KMS-11 (cell line): ENCODE results near the gene TTC34.

Experiments
- H2AFZ ChIP-seq: fragments of 200-600 bp; sonication (generic); 2 replicates; pipeline ENCODE4 v1.6.1; 2016; ENCODE audit warnings: antibody characterized with exemption, mixed run types, low read depth
- H3K27ac ChIP-seq: fragments of 200-600 bp; sonication (generic); 2 replicates; pipeline ENCODE4 v1.6.1; 2016; ENCODE audit warnings: mild to moderate bottlenecking, mixed run types
- H3K27me3 ChIP-seq: fragments of 200-600 bp; sonication (generic); 2 replicates; pipeline ENCODE4 v1.6.1; 2017; ENCODE audit warnings: mild to moderate bottlenecking, low read depth, mixed run types, moderate library complexity; ENCODE audit not compliant: insufficient read depth
- H3K36me3 ChIP-seq: fragments of 200-600 bp; sonication (generic); 2 replicates; pipeline ENCODE4 v1.6.1; 2017; ENCODE audit warnings: mild to moderate bottlenecking, mixed run types; ENCODE audit not compliant: insufficient read depth
- H3K4me1 ChIP-seq: fragments of 200-600 bp; sonication (generic); 2 replicates; pipeline ENCODE4 v1.6.1; 2016; ENCODE audit warnings: mild to moderate bottlenecking, low read depth, mixed run types; ENCODE audit not compliant: poor library complexity, severe bottlenecking
- H3K4me2 ChIP-seq: fragments of 200-600 bp; sonication (generic); 2 replicates; pipeline ENCODE4 v1.7.0; 2016; ENCODE audit warnings: mild to moderate bottlenecking, mixed run types
- H3K4me3 ChIP-seq: fragments of 200-600 bp; sonication (generic); IDR thresholded peaks from 2 replicates; pipeline ENCODE4 v1.6.1; 2017; ENCODE audit warnings: low read depth, low read length, mixed read lengths; ENCODE audit not compliant: insufficient read depth
- H3K79me2 ChIP-seq: fragments of 200-600 bp; sonication (generic); 2 replicates; pipeline ENCODE4 v1.6.1; 2016; ENCODE audit warnings: low read depth, mixed run types; ENCODE audit not compliant: insufficient read depth
- H3K9ac ChIP-seq: fragments of 200-600 bp; sonication (generic); 2 replicates; pipeline ENCODE4 v1.6.1; 2016; ENCODE audit warnings: mild to moderate bottlenecking, mixed run types
- H4K20me1 ChIP-seq: fragments of 200-600 bp; sonication (generic); 2 replicates; pipeline ENCODE4 v1.6.1; 2016; ENCODE audit warnings: mild to moderate bottlenecking, mixed run types; ENCODE audit not compliant: insufficient read depth
- CTCF ChIP-seq: fragments of 200-600 bp; sonication (generic); conservative IDR thresholded peaks from 2 replicates; pipeline ENCODE4 v1.6.1; 2017; ENCODE audit warnings: low read depth, mild to moderate bottlenecking, antibody characterized with exemption, low read length, moderate library complexity, mixed read lengths

Gene TTC34

DNA sequence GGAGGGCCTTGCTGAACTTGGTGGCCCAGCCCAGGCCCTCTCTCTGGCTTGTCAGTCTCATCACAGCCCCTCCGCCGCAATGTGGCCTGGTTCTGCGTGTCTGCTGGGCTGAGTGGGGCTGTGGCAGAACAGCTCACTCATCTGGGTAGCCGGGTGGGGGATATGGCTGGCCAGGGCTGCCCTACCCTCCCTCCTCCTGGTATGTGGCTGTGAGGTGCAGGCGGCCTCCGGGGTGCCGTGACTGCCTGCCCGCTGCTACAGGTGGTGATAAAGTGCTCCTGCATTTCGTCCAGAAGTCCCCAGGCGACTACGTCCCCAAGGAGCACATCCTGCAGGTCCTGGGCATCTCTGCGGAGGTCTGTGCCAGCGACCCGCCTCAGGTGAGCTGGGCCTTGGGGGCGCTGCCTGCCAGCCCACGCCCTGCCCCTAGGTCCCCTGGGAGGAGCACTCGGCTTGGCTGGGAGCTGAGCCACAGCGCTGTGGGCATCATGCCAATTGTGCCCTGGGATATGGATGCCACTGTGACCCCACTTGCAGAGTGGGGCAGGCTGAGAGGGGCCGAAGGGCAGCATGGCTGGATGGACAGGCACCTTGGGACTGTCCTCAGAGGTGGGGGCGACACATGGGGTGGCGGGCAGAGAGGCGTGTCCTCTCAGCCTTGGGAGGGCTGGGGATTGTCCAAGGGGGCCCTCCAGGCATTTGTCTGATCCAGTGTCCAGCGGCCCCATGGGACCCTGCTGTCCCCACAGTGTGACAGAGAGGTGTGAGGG is 212.6 kb downstream of the TTC34 start:
- Histone ChIP-seq H3K79me2 (no peaks in the 10 kb centered on the region), H3K27me3 (peaks cover 34% of the 10 kb centered on the region), H2AFZ (no peak overlapping the region), H3K4me2 (no peak overlapping the region), H3K9ac (no peak overlapping the region), H3K4me1 (peaks cover 9% of the 10 kb centered on the region), H4K20me1 (no peaks in the 10 kb centered on the region), H3K27ac (no peak overlapping the region), H3K36me3 (no peaks in the 10 kb centered on the region), H3K4me3 (no peak overlapping the region)
- no peak for TF ChIP-seq CTCF

DNA sequence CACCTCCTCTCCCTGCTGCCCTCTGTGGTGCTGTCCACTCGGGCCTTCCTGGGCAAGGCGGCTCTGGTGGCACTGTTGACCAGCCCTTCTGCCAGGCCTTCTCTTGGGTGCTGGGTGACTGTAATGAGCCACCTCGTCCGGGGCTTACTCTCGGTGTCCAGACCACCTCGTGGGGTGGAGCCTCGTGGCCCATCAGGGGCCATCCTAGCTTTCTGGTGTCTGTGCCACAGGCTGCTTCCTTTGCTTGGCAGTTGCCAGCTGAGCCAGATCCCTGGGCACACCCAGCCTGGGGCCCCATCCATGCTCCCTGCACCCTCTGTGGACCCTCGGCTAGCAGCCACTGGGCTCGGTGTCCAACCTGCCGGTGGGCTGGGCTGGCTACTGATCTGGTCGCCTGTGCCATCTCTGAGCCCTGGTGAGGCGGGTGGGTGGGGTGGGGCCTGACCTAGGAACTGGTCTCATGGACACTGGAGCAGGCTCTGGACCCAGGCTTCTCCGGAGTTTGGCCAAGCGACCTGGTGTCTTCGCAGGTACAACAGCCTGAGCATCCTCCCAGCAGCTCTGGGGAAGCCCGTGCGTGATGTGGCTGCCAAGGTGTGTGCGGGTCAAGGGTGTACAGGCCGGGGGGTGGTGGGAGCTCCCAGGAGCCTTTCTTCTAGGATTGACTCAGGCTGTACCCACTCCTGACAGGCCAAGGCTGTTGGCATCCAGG is 213.5 kb downstream of the TTC34 start:
- no peak overlapping the region for H3K4me3 ChIP-seq
- no peak overlapping the region for H2AFZ ChIP-seq
- H3K4me2 ChIP-seq, result no peak overlapping the region
- no peaks in the 10 kb centered on the region for H3K79me2 ChIP-seq
- H3K9ac ChIP-seq, result no peak overlapping the region
- peaks cover 9% of the 10 kb centered on the region for H3K4me1 ChIP-seq
- H3K36me3 ChIP-seq, result no peaks in the 10 kb centered on the region
- no peak overlapping the region for H3K27ac ChIP-seq
- peaks cover 28% of the 10 kb centered on the region for H3K27me3 ChIP-seq
- H4K20me1 ChIP-seq, result no peaks in the 10 kb centered on the region
- TF ChIP-seq CTCF, result no peak

DNA sequence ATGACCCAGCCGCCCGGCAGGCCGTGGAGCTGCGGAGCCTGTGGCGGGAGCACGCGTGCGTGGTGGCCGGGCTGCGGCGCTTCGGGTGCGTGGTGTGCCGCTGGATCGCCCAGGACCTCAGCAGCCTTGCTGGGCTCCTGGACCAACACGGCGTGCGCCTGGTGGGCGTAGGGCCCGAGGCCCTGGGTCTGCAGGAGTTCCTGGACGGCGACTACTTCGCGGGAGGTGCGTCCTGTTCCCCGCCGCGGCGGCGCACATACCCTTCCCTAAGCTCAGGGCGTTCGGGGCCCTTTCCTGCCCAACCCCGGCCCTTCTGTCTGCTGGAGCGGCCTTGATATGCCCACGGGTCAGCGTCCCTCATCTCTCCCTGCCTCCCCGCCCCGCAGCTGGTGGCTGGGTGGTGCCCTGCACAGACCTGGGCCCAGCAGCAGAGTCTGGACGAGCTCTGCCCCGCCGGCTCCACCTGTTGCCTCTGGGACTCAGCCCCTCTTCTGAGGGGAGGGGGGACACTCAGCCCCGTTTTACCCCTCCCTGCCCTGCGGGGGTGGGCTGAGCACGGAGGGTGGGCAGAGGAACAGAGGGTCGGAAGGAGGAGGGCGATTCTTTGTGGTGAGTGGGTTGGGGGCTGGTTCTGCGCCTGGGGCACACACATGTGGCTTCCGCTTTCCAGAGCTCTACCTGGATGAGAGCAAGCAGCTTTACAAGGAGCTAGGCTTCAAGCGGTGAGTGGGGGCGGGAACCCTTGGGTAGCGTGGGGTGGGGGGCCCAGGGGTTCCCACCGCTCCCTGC is 214.2 kb downstream of the TTC34 start:
- H3K4me1 ChIP-seq, result peaks cover 9% of the 10 kb centered on the region
- H3K4me2 ChIP-seq, result peak overlapping the region; percentile 36; the same call in 1 of the 2 replicates
- no peak overlapping the region for H3K4me3 ChIP-seq
- no peak overlapping the region for H3K27ac ChIP-seq
- no peak overlapping the region for H3K9ac ChIP-seq
- TF ChIP-seq CTCF, result no peak
- no peaks in the 10 kb centered on the region for H4K20me1 ChIP-seq
- no peaks in the 10 kb centered on the region for H3K36me3 ChIP-seq
- peaks cover 30% of the 10 kb centered on the region for H3K27me3 ChIP-seq
- H3K79me2 ChIP-seq, result no peaks in the 10 kb centered on the region
- H2AFZ ChIP-seq, result peak overlapping the region; percentile 76

GRCh38 chr1:2586154-2587070 is 215.1 kb downstream of the TTC34 start, which contains the start of gene PRXL2B:
TSS of gene PRXL2B (plus strand) at chr1:2586777. CDS start at chr1:2586886, 109 bp downstream.
- Histone ChIP-seq H3K4me3 (peak within 1 kb of the TSS; percentile 86), H3K79me2 (no peaks in the 10 kb centered on the region), H3K36me3 (no peaks in the 10 kb centered on the region), H3K27me3 (peaks cover 39% of the 10 kb centered on the region), H3K4me1 (peaks cover 9% of the 10 kb centered on the region), H2AFZ (peak within 1 kb of the TSS; percentile 76), H3K9ac (peak within 1 kb of the TSS; percentile 72), H4K20me1 (no peaks in the 10 kb centered on the region), H3K27ac (peak within 1 kb of the TSS; percentile 54), H3K4me2 (peak within 1 kb of the TSS; percentile 99)
- TF ChIP-seq CTCF, result no peak
